DND-41 (cell line): ENCODE measurements around the gene JDP2.

ENCODE experiments used
- ATAC-seq: fragments of 200-7000 bp; cut with Tn5 transposase; 3 replicates; pipeline ENCODE4 v1.9.1; 2021; ENCODE audit warnings: low read depth; ENCODE audit not compliant: insufficient read depth
- DNase-seq: peaks from one replicate; pipeline ENCODE4 v3.0.0-alpha.2; 2020
- H2AFZ ChIP-seq: 2 replicates; pipeline ENCODE4 v1.6.0; 2012; ENCODE audit warnings: low read depth, low read length
- H3K27ac ChIP-seq: 2 replicates; pipeline ENCODE4 v1.5.1; 2012; ENCODE audit warnings: low read length, inconsistent platforms
- H3K27me3 ChIP-seq: fragments of 200-600 bp; sonication (generic); 2 replicates; pipeline ENCODE4 v1.6.0; 2012; ENCODE audit warnings: low read length, mild to moderate bottlenecking, inconsistent platforms; ENCODE audit not compliant: insufficient read depth, poor library complexity
- H3K36me3 ChIP-seq: 2 replicates; pipeline ENCODE4 v1.5.1; 2012; ENCODE audit warnings: low read length, inconsistent platforms; ENCODE audit not compliant: insufficient read depth
- H3K4me1 ChIP-seq: 2 replicates; pipeline ENCODE4 v1.5.1; 2012; ENCODE audit warnings: mild to moderate bottlenecking, low read length; ENCODE audit not compliant: insufficient read depth
- H3K4me2 ChIP-seq: 2 replicates; pipeline ENCODE4 v1.6.0; 2012; ENCODE audit warnings: mild to moderate bottlenecking, moderate library complexity, low read length, inconsistent platforms; ENCODE audit not compliant: insufficient read depth
- H3K4me3 ChIP-seq, 2 experiments: fragments of 200-600 bp in 1 of 2; shearing (Covaris generic) in 1 of 2; 2 replicates each; pipeline ENCODE4 v1.5.1; 2012 to 2016; ENCODE audit warnings: inconsistent platforms in 2 of 2, low read length in 2 of 2, mild to moderate bottlenecking in 2 of 2, low read depth in 1 of 2, moderate library complexity in 1 of 2
- H3K79me2 ChIP-seq: 2 replicates; pipeline ENCODE4 v1.6.0; 2012; ENCODE audit warnings: low read length, inconsistent platforms; ENCODE audit not compliant: insufficient read depth
- H3K9ac ChIP-seq: 2 replicates; pipeline ENCODE4 v1.6.0; 2012; ENCODE audit warnings: low read depth, mild to moderate bottlenecking, inconsistent platforms, low read length, moderate library complexity
- H3K9me3 ChIP-seq: 2 replicates; pipeline ENCODE4 v1.5.1; 2012; ENCODE audit warnings: low read length, moderate library complexity, mild to moderate bottlenecking, inconsistent platforms; ENCODE audit not compliant: insufficient read depth, severe bottlenecking
- H4K20me1 ChIP-seq: 2 replicates; pipeline ENCODE4 v1.6.0; 2012; ENCODE audit warnings: low read length; ENCODE audit not compliant: insufficient read depth
- EZH2 ChIP-seq: IDR thresholded peaks from 3 replicates; pipeline ENCODE4 v1.6.1; 2012; ENCODE audit warnings: borderline replicate concordance, low read depth, mild to moderate bottlenecking, moderate library complexity, low read length, inconsistent platforms; ENCODE audit not compliant: severe bottlenecking
- TF ChIP-seq, protein P1 (sequence below): IDR thresholded peaks from 2 replicates; pipeline ENCODE4 v1.5.1; 2012; ENCODE audit warnings: borderline replicate concordance, low read length, moderate library complexity, mild to moderate bottlenecking; ENCODE audit not compliant: poor library complexity, severe bottlenecking; ENCODE audit errors: extremely low read depth

JDP2 gene

DNA sequence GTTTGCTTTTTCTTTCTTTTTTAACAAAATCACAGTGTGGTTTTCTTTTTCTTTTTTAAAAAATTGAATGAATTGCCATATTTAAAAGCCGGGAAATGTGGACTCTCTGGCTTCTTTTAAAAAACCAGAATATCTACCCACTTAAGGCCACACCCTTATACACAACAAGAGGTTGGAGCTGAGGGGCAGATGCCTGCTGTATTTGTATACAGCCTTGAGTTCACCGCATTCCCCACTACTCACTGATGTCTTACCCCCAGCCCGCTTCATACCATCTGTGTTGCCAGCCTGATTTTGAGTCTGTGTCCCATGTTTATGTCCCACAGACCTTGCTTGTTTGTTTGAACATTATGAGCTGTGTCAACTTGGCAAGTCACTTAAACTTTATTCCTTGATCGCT lies 14.3 kb downstream of the JDP2 start:
- H3K4me2 ChIP-seq, result no peak overlapping the region
- no peaks in the 10 kb centered on the region for H3K36me3 ChIP-seq
- H3K4me3 ChIP-seq, result no peak overlapping the region
- no peaks in the 10 kb centered on the region for H3K9me3 ChIP-seq
- no peaks in the 10 kb centered on the region for H4K20me1 ChIP-seq
- no peak overlapping the region for H3K9ac ChIP-seq
- no peaks in the 10 kb centered on the region for H3K79me2 ChIP-seq
- DNase-seq (no peak), ATAC-seq (no peak)
- no peak for TF ChIP-seq EZH2
- TF ChIP-seq, protein P1, sequence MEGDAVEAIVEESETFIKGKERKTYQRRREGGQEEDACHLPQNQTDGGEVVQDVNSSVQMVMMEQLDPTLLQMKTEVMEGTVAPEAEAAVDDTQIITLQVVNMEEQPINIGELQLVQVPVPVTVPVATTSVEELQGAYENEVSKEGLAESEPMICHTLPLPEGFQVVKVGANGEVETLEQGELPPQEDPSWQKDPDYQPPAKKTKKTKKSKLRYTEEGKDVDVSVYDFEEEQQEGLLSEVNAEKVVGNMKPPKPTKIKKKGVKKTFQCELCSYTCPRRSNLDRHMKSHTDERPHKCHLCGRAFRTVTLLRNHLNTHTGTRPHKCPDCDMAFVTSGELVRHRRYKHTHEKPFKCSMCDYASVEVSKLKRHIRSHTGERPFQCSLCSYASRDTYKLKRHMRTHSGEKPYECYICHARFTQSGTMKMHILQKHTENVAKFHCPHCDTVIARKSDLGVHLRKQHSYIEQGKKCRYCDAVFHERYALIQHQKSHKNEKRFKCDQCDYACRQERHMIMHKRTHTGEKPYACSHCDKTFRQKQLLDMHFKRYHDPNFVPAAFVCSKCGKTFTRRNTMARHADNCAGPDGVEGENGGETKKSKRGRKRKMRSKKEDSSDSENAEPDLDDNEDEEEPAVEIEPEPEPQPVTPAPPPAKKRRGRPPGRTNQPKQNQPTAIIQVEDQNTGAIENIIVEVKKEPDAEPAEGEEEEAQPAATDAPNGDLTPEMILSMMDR, result no peak
- H3K27ac ChIP-seq, result no peak overlapping the region
- no peaks in the 10 kb centered on the region for H3K4me1 ChIP-seq
- H3K27me3 ChIP-seq, result peaks cover 8% of the 10 kb centered on the region
- H2AFZ ChIP-seq, result no peak overlapping the region

DNA sequence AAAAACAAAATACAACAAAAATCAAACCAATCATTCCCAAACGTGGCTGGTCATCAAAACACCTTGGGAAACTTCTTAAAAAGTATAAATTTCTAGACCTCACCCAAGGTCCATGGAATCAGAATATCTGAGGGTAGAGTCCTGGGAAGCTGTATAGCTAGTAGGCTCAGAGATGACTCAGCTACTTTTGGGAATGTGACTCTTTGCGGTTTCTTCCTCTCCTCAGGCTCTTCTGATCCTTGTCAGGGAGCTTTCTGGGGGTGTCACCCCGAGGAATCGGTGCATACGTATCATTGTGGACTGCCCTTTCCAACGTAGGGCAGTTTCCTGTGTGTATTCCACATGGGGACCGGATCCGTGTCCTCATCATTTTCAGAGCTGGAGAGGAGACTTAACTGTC lies 14.8 kb downstream of the JDP2 start:
- H3K4me3 ChIP-seq, result no peak overlapping the region
- H4K20me1 ChIP-seq, result no peaks in the 10 kb centered on the region
- H3K27ac ChIP-seq, result no peak overlapping the region
- TF ChIP-seq, protein P1, result no peak
- no peak for TF ChIP-seq EZH2
- no peak overlapping the region for H2AFZ ChIP-seq
- H3K36me3 ChIP-seq, result no peaks in the 10 kb centered on the region
- no peaks in the 10 kb centered on the region for H3K9me3 ChIP-seq
- peaks cover 4% of the 10 kb centered on the region for H3K27me3 ChIP-seq
- no peaks in the 10 kb centered on the region for H3K4me1 ChIP-seq
- no peaks in the 10 kb centered on the region for H3K79me2 ChIP-seq
- no peak overlapping the region for H3K4me2 ChIP-seq
- ATAC-seq (no peak), DNase-seq (no peak)
- H3K9ac ChIP-seq, result no peak overlapping the region

DNA sequence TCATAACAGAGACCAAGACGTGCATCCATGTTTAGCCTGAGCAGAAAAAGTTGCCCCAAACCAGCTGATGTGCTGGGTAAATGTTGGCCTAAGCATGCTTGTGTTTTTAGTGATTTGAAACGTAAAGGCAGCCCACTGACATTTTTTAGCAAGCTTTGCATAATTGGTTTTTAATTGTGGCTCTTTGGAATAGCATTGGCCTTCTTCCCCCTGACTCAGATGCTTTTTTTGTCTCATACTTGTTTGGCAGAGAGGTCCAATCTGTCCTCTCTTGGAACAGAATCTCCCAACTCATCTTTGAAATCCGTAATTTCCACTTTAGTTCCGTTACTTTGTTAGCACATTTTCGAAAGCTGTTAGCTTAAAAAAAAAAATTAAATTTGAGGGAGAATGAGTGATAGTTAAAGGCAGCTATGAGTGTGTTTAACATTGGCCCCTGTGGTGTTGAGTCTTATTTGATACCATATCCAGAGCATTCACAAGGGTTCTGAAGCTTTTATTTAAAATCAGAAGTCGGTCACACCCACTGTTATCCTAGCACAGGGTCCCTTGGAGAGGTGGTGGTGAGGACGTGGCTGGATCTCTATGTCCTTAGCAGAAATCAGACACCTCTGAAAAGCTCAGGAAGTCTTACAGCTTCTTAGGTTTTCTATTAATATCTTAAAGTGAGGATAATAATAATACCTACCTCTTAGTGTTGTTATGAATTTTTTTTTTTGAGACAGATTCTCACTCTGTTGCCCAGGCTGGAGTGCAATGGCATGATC lies 15.6 kb downstream of the JDP2 start:
- ATAC-seq (no peak), DNase-seq (no peak)
- Histone ChIP-seq H2AFZ (no peak overlapping the region), H3K9ac (no peak overlapping the region), H3K4me2 (no peak overlapping the region), H3K27me3 (peaks cover 3% of the 10 kb centered on the region), H3K36me3 (no peaks in the 10 kb centered on the region), H3K4me3 (no peak overlapping the region), H3K79me2 (no peaks in the 10 kb centered on the region), H3K9me3 (no peaks in the 10 kb centered on the region), H4K20me1 (no peaks in the 10 kb centered on the region), H3K4me1 (no peaks in the 10 kb centered on the region), H3K27ac (no peak overlapping the region)
- TF ChIP-seq, protein P1, result no peak
- no peak for TF ChIP-seq EZH2

DNA sequence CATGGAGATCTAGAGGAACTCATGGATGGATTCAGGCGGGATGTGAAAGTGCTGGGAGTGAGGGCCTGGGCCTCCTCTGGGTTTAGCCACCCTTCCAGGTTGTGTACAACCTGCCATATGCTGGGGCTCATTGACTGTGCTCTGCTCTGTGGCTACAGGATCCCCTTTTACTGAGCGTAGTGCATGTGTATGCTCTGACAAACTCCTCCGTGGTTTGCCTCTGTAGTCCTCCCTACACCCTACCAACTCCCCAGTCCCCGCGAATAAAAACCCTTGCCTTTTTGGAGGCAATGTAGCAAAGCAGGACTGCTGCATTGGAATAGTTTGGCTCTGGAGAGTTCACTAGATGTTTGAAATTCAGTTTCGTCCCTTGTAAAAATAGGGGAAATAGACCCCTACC lies 17.4 kb downstream of the JDP2 start:
- Histone ChIP-seq H2AFZ (no peak overlapping the region), H3K27me3 (peaks cover 3% of the 10 kb centered on the region), H3K9me3 (no peaks in the 10 kb centered on the region), H3K27ac (no peak overlapping the region), H3K36me3 (no peaks in the 10 kb centered on the region), H3K4me1 (no peaks in the 10 kb centered on the region), H3K4me3 (no peak overlapping the region), H3K4me2 (no peak overlapping the region), H4K20me1 (no peaks in the 10 kb centered on the region), H3K79me2 (no peaks in the 10 kb centered on the region), H3K9ac (no peak overlapping the region)
- DNase-seq, result no peak
- TF ChIP-seq, protein P1, result no peak
- TF ChIP-seq EZH2, result no peak
- no peak for ATAC-seq
